Measurements from ENCODE around the gene EHMT1.

Gene EHMT1

DNA sequence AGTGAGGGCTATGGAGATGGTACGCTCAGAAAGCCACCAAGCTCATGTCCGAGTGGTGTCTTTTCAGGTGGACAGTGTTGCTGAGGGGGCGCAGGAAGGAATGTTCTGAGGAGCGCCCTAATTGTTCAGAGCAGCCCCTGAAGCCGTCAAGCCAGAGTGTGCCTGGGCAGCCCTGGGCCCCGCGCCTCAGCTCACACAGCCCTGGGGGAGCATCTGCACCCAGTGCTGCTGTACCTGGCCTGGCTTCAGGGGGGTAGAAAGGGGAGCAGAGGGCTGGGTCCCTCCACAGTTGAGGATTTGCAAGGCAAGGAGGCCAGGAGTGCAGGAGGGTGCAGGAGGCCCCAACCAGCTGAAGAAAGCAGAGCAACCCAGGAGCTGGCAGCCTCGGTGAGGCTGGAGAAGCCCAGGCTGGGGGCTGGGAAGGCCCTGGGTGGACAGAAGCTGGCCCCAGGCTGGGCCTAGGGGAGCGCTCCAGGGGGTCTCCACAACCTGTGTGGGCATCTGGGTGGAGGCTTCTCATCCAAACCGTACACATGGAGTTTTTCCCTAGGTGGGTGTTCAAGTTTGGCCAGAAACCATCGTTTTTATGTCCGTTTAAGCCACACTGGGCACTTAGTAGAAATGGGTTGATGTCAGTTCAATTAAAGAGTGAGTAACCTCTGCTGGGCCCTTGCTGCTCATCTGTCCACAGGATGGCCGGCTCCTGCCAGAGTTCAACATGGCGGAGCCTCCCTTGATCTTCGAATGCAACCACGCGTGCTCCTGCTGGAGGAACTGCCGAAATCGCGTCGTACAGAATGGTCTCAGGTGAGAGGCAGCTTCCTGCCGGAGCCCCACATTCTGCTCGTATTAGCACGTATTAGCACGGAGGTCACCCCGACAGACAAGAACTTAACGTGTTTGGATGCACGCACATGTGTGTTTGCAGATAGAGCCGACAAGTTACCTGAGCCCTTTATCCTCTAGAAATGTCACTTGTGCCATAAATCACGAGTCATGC is 196.8 kb downstream of the EHMT1 start:
- TF ChIP-seq CSRNP3 (CRISPR knock-in tag; IDR thresholded peaks at IDR 0.05), result no peak
- TF ChIP-seq, protein P1, sequence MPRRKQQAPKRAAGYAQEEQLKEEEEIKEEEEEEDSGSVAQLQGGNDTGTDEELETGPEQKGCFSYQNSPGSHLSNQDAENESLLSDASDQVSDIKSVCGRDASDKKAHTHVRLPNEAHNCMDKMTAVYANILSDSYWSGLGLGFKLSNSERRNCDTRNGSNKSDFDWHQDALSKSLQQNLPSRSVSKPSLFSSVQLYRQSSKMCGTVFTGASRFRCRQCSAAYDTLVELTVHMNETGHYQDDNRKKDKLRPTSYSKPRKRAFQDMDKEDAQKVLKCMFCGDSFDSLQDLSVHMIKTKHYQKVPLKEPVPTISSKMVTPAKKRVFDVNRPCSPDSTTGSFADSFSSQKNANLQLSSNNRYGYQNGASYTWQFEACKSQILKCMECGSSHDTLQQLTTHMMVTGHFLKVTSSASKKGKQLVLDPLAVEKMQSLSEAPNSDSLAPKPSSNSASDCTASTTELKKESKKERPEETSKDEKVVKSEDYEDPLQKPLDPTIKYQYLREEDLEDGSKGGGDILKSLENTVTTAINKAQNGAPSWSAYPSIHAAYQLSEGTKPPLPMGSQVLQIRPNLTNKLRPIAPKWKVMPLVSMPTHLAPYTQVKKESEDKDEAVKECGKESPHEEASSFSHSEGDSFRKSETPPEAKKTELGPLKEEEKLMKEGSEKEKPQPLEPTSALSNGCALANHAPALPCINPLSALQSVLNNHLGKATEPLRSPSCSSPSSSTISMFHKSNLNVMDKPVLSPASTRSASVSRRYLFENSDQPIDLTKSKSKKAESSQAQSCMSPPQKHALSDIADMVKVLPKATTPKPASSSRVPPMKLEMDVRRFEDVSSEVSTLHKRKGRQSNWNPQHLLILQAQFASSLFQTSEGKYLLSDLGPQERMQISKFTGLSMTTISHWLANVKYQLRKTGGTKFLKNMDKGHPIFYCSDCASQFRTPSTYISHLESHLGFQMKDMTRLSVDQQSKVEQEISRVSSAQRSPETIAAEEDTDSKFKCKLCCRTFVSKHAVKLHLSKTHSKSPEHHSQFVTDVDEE (CRISPR knock-in tag; IDR thresholded peaks at IDR 0.05), result no peak
- TF ChIP-seq POU6F1 (CRISPR knock-in tag; IDR thresholded peaks at IDR 0.05; ENCODE audit: borderline replicate concordance, low read depth), result no peak
- TF ChIP-seq CSDC2 (CRISPR knock-in tag; IDR thresholded peaks at IDR 0.05), result no peak
- no peak for TF ChIP-seq ARNTL (CRISPR knock-in tag; IDR thresholded peaks at IDR 0.05; ENCODE audit: borderline replicate concordance, low read depth)
- no peak for TF ChIP-seq OSR1 (CRISPR knock-in tag; IDR thresholded peaks at IDR 0.05)
- TF ChIP-seq SNAI2 (CRISPR knock-in tag; IDR thresholded peaks at IDR 0.05), result no peak
- TF ChIP-seq ISL1 (CRISPR knock-in tag; IDR thresholded peaks at IDR 0.05), result no peak
- ATAC-seq, result no peak

GRCh38 chr9:137816531-137817235 is 197.9 kb downstream of the EHMT1 start:
- TF ChIP-seq, protein P2, sequence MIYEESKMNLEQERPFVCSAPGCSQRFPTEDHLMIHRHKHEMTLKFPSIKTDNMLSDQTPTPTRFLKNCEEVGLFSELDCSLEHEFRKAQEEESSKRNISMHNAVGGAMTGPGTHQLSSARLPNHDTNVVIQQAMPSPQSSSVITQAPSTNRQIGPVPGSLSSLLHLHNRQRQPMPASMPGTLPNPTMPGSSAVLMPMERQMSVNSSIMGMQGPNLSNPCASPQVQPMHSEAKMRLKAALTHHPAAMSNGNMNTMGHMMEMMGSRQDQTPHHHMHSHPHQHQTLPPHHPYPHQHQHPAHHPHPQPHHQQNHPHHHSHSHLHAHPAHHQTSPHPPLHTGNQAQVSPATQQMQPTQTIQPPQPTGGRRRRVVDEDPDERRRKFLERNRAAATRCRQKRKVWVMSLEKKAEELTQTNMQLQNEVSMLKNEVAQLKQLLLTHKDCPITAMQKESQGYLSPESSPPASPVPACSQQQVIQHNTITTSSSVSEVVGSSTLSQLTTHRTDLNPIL (CRISPR knock-in tag; IDR thresholded peaks at IDR 0.05; ENCODE audit: low read depth), result no peak
- TF ChIP-seq POU6F1 (CRISPR knock-in tag; IDR thresholded peaks at IDR 0.05; ENCODE audit: borderline replicate concordance, low read depth) (no peak), CSDC2 (CRISPR knock-in tag; IDR thresholded peaks at IDR 0.05) (no peak), ZNF70 (CRISPR knock-in tag; IDR thresholded peaks at IDR 0.05) (no peak), ARNTL (CRISPR knock-in tag; IDR thresholded peaks at IDR 0.05; ENCODE audit: borderline replicate concordance, low read depth) (no peak), TOX (CRISPR knock-in tag; IDR thresholded peaks at IDR 0.05; ENCODE audit: borderline replicate concordance) (no peak), ZFP30 (CRISPR knock-in tag; IDR thresholded peaks at IDR 0.05) (no peak), GLIS3 (CRISPR knock-in tag; IDR thresholded peaks at IDR 0.05) (no peak), ISL1 (CRISPR knock-in tag; IDR thresholded peaks at IDR 0.05) (no peak), ZC3H10 (CRISPR knock-in tag; IDR thresholded peaks at IDR 0.05) (no peak), ZNF565 (CRISPR knock-in tag; conservative IDR thresholded peaks at IDR 0.05; ENCODE audit: low read depth) (no peak), ZNF8 (CRISPR knock-in tag; IDR thresholded peaks at IDR 0.05) (no peak), BACH2 (CRISPR knock-in tag; IDR thresholded peaks at IDR 0.05; ENCODE audit: borderline replicate concordance) (no peak), ESRRG (CRISPR knock-in tag; IDR thresholded peaks at IDR 0.05) (no peak), ZFP3 (CRISPR knock-in tag; IDR thresholded peaks at IDR 0.05) (no peak)
- ATAC-seq, result no peak
